IPS-18c (cell line): ENCODE data around the gene LONP1.

Source experiments
- H3K4me3 ChIP-seq: 2 replicates; pipeline ENCODE4 v1.7.0; 2013; ENCODE audit warnings: low read depth, mild to moderate bottlenecking, low read length, moderate library complexity; ENCODE audit not compliant: insufficient read depth
- H3K9me3 ChIP-seq: one replicate; pipeline ENCODE4 v1.6.1; 2013; ENCODE audit warnings: mild to moderate bottlenecking, low read length, moderate library complexity; ENCODE audit not compliant: control insufficient read depth, insufficient read depth

LONP1 gene

GRCh38 chr19:5676105-5676771, 43.7 kb downstream of the LONP1 start:
- Histone ChIP-seq H3K4me3 (no peak overlapping the region), H3K9me3 (no peaks in the 10 kb centered on the region)

- no peaks in the 10 kb centered on the region for H3K9me3 ChIP-seq
These were observed 45.2 kb downstream of the LONP1 start for GRCh38 chr19:5674714-5675113.

GRCh38 chr19:5673752-5674151, 46.2 kb downstream of the LONP1 start:
- Histone ChIP-seq H3K4me3 (no peak overlapping the region), H3K9me3 (no peaks in the 10 kb centered on the region)

More at GRCh38 chr19:5674714-5675113, 45.2 kb downstream of the LONP1 start:
- no peak overlapping the region for H3K4me3 ChIP-seq

GRCh38 chr19:5672708-5673459, 47.1 kb downstream of the LONP1 start:
- no peaks in the 10 kb centered on the region for H3K9me3 ChIP-seq
- H3K4me3 ChIP-seq, result no peak overlapping the region

- H3K4me3 ChIP-seq, result no peak overlapping the region
- H3K9me3 ChIP-seq, result no peaks in the 10 kb centered on the region
These were observed 48.3 kb downstream of the LONP1 start for GRCh38 chr19:5671600-5671999.

- Histone ChIP-seq H3K4me3 (no peak overlapping the region), H3K9me3 (no peaks in the 10 kb centered on the region)
These were observed 50.7 kb downstream of the LONP1 start for GRCh38 chr19:5669212-5669611.

GRCh38 chr19:5667751-5668271, 52.1 kb downstream of the LONP1 start:
- no peaks in the 10 kb centered on the region for H3K9me3 ChIP-seq

GRCh38 chr19:5666921-5667610, 52.9 kb downstream of the LONP1 start:
- H3K9me3 ChIP-seq, result no peaks in the 10 kb centered on the region
- peak overlapping the region; percentile 20; the same call in 1 of the 2 replicates for H3K4me3 ChIP-seq

More at GRCh38 chr19:5667751-5668271, 52.1 kb downstream of the LONP1 start:
- peak overlapping the region; percentile 20; the same call in 1 of the 2 replicates for H3K4me3 ChIP-seq

- no peak overlapping the region for H3K4me3 ChIP-seq
- H3K9me3 ChIP-seq, result no peaks in the 10 kb centered on the region
These were observed 54.0 kb downstream of the LONP1 start for GRCh38 chr19:5665781-5666513.

- H3K9me3 ChIP-seq, result no peaks in the 10 kb centered on the region
These were observed 55.4 kb downstream of the LONP1 start for GRCh38 chr19:5664515-5664914.

GRCh38 chr19:5663904-5664303, 56.0 kb downstream of the LONP1 start:
- Histone ChIP-seq H3K9me3 (no peaks in the 10 kb centered on the region), H3K4me3 (no peak overlapping the region)

More at GRCh38 chr19:5664515-5664914, 55.4 kb downstream of the LONP1 start:
- H3K4me3 ChIP-seq, result no peak overlapping the region

GRCh38 chr19:5661483-5661882, 58.5 kb downstream of the LONP1 start:
- Histone ChIP-seq H3K9me3 (no peaks in the 10 kb centered on the region), H3K4me3 (no peak overlapping the region)

- no peaks in the 10 kb centered on the region for H3K9me3 ChIP-seq
- H3K4me3 ChIP-seq, result no peak overlapping the region
These were observed 64.5 kb downstream of the LONP1 start for GRCh38 chr19:5655412-5655811.

GRCh38 chr19:5654931-5655330, 65.0 kb downstream of the LONP1 start:
- no peak overlapping the region for H3K4me3 ChIP-seq
- no peaks in the 10 kb centered on the region for H3K9me3 ChIP-seq

GRCh38 chr19:5652261-5652660, 67.7 kb downstream of the LONP1 start:
- no peaks in the 10 kb centered on the region for H3K9me3 ChIP-seq
- H3K4me3 ChIP-seq, result no peak overlapping the region

GRCh38 chr19:5651361-5651760, 68.6 kb downstream of the LONP1 start:
- Histone ChIP-seq H3K4me3 (no peak overlapping the region), H3K9me3 (no peaks in the 10 kb centered on the region)

- Histone ChIP-seq H3K9me3 (no peaks in the 10 kb centered on the region), H3K4me3 (no peak overlapping the region)
These were observed 71.5 kb downstream of the LONP1 start for GRCh38 chr19:5648464-5648863.
